ENCODE data around the gene PXT1. TPM values are rescaled to one million over a fixed set of nuclear protein-coding genes. Genes with fewer than 3 reads are reported as not detected.
A peak's percentile ranks its signal among the peaks of the same experiment; 100 is the strongest.

Gene PXT1
- total and polyA plus RNA-seq, 9 of the 15 experiments (the other 6 are each of a cell fraction or from before 2014, with no cell fraction given): 0.09 to 0.11 (median 0.10) TPM; not detected in 5

DNA sequence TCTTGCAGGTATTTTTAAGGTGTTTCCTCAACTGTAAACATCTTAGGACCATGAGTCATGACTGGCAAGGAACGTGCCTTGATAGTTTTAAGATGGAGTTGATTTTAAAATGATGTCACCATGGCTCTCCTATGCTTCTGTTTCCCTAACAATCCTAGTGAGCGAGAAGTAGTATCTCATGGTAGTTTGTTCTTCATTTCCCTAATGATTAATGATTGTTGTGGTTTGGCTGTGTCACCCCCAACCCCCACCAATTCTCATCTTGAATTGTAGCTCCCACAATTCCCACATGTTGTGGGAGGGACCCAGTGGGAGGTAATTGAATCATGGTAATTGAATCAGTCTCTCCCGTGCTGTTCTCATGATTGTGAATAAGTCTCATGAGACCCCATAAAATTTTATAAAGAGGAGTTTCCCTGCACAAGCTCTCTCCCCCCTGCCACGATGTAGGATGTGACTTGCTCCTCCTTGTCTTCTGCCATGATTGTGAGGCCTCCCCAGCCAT lies 89.2 kb downstream of the PXT1 start (continued):
- TF ChIP-seq, protein P1, sequence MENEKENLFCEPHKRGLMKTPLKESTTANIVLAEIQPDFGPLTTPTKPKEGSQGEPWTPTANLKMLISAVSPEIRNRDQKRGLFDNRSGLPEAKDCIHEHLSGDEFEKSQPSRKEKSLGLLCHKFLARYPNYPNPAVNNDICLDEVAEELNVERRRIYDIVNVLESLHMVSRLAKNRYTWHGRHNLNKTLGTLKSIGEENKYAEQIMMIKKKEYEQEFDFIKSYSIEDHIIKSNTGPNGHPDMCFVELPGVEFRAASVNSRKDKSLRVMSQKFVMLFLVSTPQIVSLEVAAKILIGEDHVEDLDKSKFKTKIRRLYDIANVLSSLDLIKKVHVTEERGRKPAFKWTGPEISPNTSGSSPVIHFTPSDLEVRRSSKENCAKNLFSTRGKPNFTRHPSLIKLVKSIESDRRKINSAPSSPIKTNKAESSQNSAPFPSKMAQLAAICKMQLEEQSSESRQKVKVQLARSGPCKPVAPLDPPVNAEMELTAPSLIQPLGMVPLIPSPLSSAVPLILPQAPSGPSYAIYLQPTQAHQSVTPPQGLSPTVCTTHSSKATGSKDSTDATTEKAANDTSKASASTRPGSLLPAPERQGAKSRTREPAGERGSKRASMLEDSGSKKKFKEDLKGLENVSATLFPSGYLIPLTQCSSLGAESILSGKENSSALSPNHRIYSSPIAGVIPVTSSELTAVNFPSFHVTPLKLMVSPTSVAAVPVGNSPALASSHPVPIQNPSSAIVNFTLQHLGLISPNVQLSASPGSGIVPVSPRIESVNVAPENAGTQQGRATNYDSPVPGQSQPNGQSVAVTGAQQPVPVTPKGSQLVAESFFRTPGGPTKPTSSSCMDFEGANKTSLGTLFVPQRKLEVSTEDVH (IDR thresholded peaks at IDR 0.05; ENCODE audit: low read depth, partially characterized antibody): no peak
- TF ChIP-seq ZEB2 (IDR thresholded peaks at IDR 0.05) (no peak; the same call in 1 of the 2 replicates), ZNF507 (tag; conservative IDR thresholded peaks at IDR 0.05) (no peak), ZNF766 (CRISPR knock-in tag; conservative IDR thresholded peaks at IDR 0.05) (no peak), JUND (IDR thresholded peaks at IDR 0.05; ENCODE audit: borderline replicate concordance, low read depth, low read length) (peak; percentile 46; the same call in 1 of the 2 replicates), JUND (tag; IDR thresholded peaks at IDR 0.05; ENCODE audit: borderline replicate concordance, low read depth, low read length) (no peak; the same call in 2 of the 3 replicates), TCFL5 (CRISPR knock-in tag; conservative IDR thresholded peaks at IDR 0.05) (no peak), SRSF1 (IDR thresholded peaks at IDR 0.05; ENCODE audit: low read depth, low read length) (no peak), MEF2D (tag; conservative IDR thresholded peaks at IDR 0.05; ENCODE audit: low read depth) (no peak), HEY1 (CRISPR knock-in tag; IDR thresholded peaks at IDR 0.05; ENCODE audit: borderline replicate concordance) (no peak), ATF7 (IDR thresholded peaks at IDR 0.05) (peak; percentile 33; the same call in 1 of the 2 replicates)
- TF ChIP-seq, protein P2, sequence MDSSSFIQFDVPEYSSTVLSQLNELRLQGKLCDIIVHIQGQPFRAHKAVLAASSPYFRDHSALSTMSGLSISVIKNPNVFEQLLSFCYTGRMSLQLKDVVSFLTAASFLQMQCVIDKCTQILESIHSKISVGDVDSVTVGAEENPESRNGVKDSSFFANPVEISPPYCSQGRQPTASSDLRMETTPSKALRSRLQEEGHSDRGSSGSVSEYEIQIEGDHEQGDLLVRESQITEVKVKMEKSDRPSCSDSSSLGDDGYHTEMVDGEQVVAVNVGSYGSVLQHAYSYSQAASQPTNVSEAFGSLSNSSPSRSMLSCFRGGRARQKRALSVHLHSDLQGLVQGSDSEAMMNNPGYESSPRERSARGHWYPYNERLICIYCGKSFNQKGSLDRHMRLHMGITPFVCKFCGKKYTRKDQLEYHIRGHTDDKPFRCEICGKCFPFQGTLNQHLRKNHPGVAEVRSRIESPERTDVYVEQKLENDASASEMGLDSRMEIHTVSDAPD (CRISPR knock-in tag; IDR thresholded peaks at IDR 0.05): no peak
- TF ChIP-seq, protein P3, sequence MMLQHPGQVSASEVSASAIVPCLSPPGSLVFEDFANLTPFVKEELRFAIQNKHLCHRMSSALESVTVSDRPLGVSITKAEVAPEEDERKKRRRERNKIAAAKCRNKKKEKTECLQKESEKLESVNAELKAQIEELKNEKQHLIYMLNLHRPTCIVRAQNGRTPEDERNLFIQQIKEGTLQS (IDR thresholded peaks at IDR 0.05): peak; percentile 86
- TF ChIP-seq, protein P3 (CRISPR knock-in tag; conservative IDR thresholded peaks at IDR 0.05): no peak
